Astrocyte of the cerebellum (primary cell): ENCODE results near the gene SLC35B1.

Source experiments
- DNase-seq: peaks from one replicate; pipeline ENCODE4 v3.0.0-alpha.2; 2011; ENCODE audit warnings: low read depth
- H3K4me3 ChIP-seq: 2 replicates; pipeline ENCODE4 v1.5.1; 2011; ENCODE audit warnings: mild to moderate bottlenecking, low read depth, low read length, moderate library complexity
- in situ Hi-C: cut with HindIII; loops from 2 replicates; pipeline ENCODE4 v1.10.0; 2017; ENCODE audit warnings: low sequenced_read_pairs
- TF ChIP-seq, protein P1 (sequence below): IDR thresholded peaks from 2 replicates; pipeline ENCODE4 v1.5.1; 2012; ENCODE audit warnings: low read length, low read depth, moderate library complexity, mild to moderate bottlenecking; ENCODE audit errors: missing control alignments

SLC35B1 gene

GRCh38 chr17:49681106-49681979 is 26.4 kb downstream of the SLC35B1 start:
- DNase-seq, result no peak
- in situ Hi-C loops, result no loop called here
- H3K4me3 ChIP-seq, result no peak overlapping the region
- TF ChIP-seq, protein P1, sequence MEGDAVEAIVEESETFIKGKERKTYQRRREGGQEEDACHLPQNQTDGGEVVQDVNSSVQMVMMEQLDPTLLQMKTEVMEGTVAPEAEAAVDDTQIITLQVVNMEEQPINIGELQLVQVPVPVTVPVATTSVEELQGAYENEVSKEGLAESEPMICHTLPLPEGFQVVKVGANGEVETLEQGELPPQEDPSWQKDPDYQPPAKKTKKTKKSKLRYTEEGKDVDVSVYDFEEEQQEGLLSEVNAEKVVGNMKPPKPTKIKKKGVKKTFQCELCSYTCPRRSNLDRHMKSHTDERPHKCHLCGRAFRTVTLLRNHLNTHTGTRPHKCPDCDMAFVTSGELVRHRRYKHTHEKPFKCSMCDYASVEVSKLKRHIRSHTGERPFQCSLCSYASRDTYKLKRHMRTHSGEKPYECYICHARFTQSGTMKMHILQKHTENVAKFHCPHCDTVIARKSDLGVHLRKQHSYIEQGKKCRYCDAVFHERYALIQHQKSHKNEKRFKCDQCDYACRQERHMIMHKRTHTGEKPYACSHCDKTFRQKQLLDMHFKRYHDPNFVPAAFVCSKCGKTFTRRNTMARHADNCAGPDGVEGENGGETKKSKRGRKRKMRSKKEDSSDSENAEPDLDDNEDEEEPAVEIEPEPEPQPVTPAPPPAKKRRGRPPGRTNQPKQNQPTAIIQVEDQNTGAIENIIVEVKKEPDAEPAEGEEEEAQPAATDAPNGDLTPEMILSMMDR, result no peak

GRCh38 chr17:49680314-49680713 is 27.4 kb downstream of the SLC35B1 start:
- in situ Hi-C loops, result no loop called here
- no peak for DNase-seq
- TF ChIP-seq, protein P1, result no peak
- H3K4me3 ChIP-seq, result no peak overlapping the region

- peak within 1 kb of the TSS; percentile 77 for H3K4me3 ChIP-seq
- peak; percentile 99 for DNase-seq
- TF ChIP-seq, protein P1, result no peak
- in situ Hi-C loops, result no loop called here
Observed at GRCh38 chr17:49677933-49678847, 29.6 kb downstream of the SLC35B1 start, which contains the start of gene SPOP. SPOP (minus strand) TSS chr17:49678097; CDS start chr17:49622810, 55,287 bp downstream.

DNA sequence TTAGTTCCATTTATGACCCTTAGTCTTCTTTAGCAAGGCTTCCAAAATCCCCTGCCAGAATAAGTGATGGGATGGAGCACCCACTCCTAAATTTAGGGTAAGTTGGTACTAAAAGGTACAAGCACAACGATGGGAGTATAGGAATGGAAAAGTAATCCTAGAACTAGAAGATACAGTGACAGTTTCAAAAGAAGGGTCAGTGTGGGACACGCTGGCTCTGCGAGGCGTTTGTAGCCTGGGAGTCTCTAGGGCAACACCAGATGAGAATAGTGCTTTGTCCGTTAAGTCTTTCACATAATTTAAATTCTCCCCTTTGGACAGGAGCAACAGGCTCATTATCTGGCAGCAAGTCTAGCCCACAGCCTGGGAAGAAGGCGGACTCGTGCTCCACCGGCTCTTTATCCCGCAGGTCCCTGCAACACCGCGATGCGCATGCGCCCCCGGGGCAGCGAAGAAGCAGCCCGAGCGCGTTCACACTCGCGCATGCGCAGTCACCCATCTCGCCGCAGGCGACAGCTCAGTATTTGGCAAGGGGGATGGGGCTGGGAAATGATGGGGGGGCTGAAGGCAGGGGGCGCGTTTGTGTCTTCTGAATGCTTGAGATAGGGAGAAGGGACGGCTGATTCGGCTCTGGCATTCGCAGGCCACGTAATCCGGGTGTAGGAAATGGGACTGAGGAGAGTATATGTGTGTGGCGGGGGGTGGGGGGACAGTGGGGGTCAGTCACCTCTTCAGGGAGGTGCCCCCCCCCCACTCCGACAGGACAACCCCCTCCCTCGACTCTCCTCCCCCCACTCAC is 30.4 kb downstream of the SLC35B1 start:
- peak overlapping the region; percentile 77 for H3K4me3 ChIP-seq
- peak; percentile 80 for DNase-seq
- TF ChIP-seq, protein P1, result peak; percentile 17
- in situ Hi-C loops, result no loop called here

DNA sequence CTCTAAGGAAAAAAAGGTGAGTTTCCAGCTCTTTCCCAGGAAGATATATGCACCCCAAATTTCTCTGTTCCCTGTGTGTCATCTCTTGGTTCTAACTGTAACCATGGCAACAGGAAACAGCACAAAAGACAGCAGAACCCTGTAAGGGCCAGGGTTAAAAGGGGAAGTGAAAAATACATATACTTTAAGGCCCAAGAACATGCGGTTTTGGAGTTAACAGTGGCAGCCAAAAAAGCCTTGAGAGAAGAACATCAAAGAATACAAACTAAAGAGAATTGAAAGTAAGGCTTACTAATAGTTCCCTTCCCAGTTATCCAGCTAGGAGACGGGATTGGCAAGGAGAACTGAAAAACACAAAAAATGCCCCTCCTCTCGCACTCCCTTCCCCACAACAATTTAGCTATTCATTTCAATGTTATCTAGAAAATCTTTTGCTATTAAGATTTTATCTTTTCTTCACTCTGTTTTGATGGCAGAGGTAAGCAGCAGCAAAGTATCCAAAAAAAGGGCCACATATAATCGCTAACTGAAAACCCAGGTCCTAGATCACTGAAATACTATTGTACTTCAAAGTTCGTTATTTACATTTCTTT is 31.4 kb downstream of the SLC35B1 start:
- H3K4me3 ChIP-seq, result peak overlapping the region; percentile 77
- TF ChIP-seq, protein P1, result no peak
- DNase-seq, result peak; percentile 11
- in situ Hi-C loops, result no loop called here
